ENCODE measurements around the gene WASF2. TPM values are rescaled to one million over a fixed set of nuclear protein-coding genes. Genes with fewer than 3 reads are reported as not detected.

The WASF2 gene
- total RNA-seq, 1 donor from 2014 or later: 35.0 TPM

DNA sequence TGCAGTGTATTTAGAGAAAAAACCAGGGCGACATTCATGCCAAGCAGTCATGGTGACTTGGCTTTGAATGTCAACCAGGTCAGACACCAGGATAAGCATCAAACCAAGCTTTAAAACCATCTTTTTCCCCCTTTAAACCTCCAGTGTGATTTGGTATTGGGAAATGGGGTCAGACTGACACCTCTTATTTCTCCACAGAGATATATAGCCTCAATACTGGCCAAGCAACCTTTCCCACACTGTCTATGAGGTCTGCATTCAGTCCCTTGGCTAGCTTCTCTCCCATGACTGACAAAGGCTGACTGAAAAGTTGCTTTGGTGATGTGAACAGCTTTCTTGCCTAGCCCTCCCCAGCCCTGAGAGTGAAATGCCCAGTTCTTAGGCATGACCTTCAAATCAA is 75.9 kb downstream of the WASF2 start:
- Histone ChIP-seq H3K4me3 (no peak overlapping the region), H3K9ac (no peak overlapping the region), H3K4me1 (peaks cover 27% of the 10 kb centered on the region), H4K20me1 (ENCODE audit: low read depth) (no peaks in the 10 kb centered on the region), H3K27ac (no peak overlapping the region), H3F3A (ENCODE audit: low read depth) (peaks cover 11% of the 10 kb centered on the region), H3K36me3 (peaks cover 12% of the 10 kb centered on the region), H3K27me3 (no peaks in the 10 kb centered on the region), H3K79me2 (ENCODE audit: low read depth) (no peaks in the 10 kb centered on the region), H3K9me3 (ENCODE audit: low read depth) (no peaks in the 10 kb centered on the region), H2AFZ (replicated peaks) (no peak overlapping the region), H3K4me2 (no peak overlapping the region)
- Mint-ChIP-seq H3K4me3 (no peak overlapping the region), H3K9me3 (no peaks in the 10 kb centered on the region), H3K4me1 (peaks cover 23% of the 10 kb centered on the region), H3K36me3 (peaks cover 63% of the 10 kb centered on the region), H3K27ac (no peak overlapping the region), H3K27me3 (ENCODE audit: insufficient read depth, low read depth) (peaks cover 5% of the 10 kb centered on the region)
- TF ChIP-seq EZH2phosphoT487 (IDR thresholded peaks at IDR 0.05) (no peak), EZH2 (IDR thresholded peaks at IDR 0.05) (no peak)
- TF ChIP-seq, protein P1, sequence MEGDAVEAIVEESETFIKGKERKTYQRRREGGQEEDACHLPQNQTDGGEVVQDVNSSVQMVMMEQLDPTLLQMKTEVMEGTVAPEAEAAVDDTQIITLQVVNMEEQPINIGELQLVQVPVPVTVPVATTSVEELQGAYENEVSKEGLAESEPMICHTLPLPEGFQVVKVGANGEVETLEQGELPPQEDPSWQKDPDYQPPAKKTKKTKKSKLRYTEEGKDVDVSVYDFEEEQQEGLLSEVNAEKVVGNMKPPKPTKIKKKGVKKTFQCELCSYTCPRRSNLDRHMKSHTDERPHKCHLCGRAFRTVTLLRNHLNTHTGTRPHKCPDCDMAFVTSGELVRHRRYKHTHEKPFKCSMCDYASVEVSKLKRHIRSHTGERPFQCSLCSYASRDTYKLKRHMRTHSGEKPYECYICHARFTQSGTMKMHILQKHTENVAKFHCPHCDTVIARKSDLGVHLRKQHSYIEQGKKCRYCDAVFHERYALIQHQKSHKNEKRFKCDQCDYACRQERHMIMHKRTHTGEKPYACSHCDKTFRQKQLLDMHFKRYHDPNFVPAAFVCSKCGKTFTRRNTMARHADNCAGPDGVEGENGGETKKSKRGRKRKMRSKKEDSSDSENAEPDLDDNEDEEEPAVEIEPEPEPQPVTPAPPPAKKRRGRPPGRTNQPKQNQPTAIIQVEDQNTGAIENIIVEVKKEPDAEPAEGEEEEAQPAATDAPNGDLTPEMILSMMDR (IDR thresholded peaks at IDR 0.05): no peak
- no peak for DNase-seq (ENCODE audit: low spot score)

DNA sequence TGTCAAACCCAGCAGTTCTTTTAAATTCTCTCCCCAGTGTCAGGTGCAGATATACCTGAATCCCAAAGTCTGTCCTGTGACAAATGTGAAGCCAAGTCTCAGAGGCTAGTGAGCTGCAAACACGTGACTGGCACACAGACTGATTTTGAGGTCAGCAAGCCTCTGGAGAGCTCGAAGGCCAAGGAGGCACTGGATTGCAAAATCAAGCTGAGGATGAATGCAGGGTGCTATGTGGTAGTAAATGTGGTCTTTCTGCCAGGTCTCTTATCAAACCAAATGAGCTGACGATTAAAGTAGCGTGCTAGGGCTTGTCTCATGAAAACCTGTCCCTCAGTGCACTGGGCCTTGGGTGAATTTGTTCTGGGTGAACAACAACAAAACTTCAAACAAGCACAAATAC is 77.0 kb downstream of the WASF2 start:
- no peaks in the 10 kb centered on the region for H3K9me3 Mint-ChIP-seq

DNA sequence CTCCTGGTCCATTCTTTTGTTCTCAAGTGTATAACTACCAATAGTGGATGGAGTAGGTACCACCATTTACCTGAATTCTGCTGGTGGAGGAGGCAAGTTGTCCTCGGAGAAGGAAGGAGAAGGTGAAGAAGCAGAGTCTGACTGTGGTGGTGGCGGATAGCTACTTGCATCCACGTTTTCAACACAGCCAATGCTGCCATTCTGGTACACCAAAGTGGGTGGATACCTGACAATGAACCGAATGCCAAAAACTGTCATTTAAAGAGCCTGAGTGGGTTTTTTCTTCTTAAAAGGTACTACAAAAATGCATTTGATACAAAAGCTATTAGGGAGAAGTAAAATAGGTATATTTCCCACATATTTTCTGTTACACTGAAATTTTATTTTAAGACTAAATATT is 77.5 kb downstream of the WASF2 start:
- H3K9me3 ChIP-seq (ENCODE audit: low read depth): no peaks in the 10 kb centered on the region
- H3K4me1 Mint-ChIP-seq: peaks cover 11% of the 10 kb centered on the region
- no peak overlapping the region for H2AFZ ChIP-seq (replicated peaks)
- peaks cover 21% of the 10 kb centered on the region for H3K4me1 ChIP-seq
- no peak for DNase-seq (ENCODE audit: low spot score)
- TF ChIP-seq, protein P1 (IDR thresholded peaks at IDR 0.05): no peak
- TF ChIP-seq EZH2 (IDR thresholded peaks at IDR 0.05) (no peak), EZH2phosphoT487 (IDR thresholded peaks at IDR 0.05) (no peak)
- no peaks in the 10 kb centered on the region for H4K20me1 ChIP-seq (ENCODE audit: low read depth)
- H3K27me3 Mint-ChIP-seq (ENCODE audit: insufficient read depth, low read depth): peaks cover 5% of the 10 kb centered on the region
- H3K79me2 ChIP-seq (ENCODE audit: low read depth): no peaks in the 10 kb centered on the region
- H3K36me3 Mint-ChIP-seq: peaks cover 68% of the 10 kb centered on the region
- H3F3A ChIP-seq (ENCODE audit: low read depth): peaks cover 21% of the 10 kb centered on the region
- no peaks in the 10 kb centered on the region for H3K9me3 Mint-ChIP-seq
- H3K4me3 ChIP-seq: no peak overlapping the region
- H3K27me3 ChIP-seq: no peaks in the 10 kb centered on the region
- no peak overlapping the region for H3K4me2 ChIP-seq
- no peak overlapping the region for H3K27ac Mint-ChIP-seq
- H3K9ac ChIP-seq: no peak overlapping the region
- H3K4me3 Mint-ChIP-seq: no peak overlapping the region
- H3K36me3 ChIP-seq: peaks cover 12% of the 10 kb centered on the region
- no peak overlapping the region for H3K27ac ChIP-seq

More for the DNA sequence above, 77.0 kb downstream of the WASF2 start:
- DNase-seq (ENCODE audit: low spot score): no peak
- TF ChIP-seq, protein P1 (IDR thresholded peaks at IDR 0.05): no peak
- TF ChIP-seq EZH2 (IDR thresholded peaks at IDR 0.05) (no peak), EZH2phosphoT487 (IDR thresholded peaks at IDR 0.05) (no peak)
- peaks cover 65% of the 10 kb centered on the region for H3K36me3 Mint-ChIP-seq
- no peak overlapping the region for H2AFZ ChIP-seq (replicated peaks)
- no peaks in the 10 kb centered on the region for H3K79me2 ChIP-seq (ENCODE audit: low read depth)
- H4K20me1 ChIP-seq (ENCODE audit: low read depth): no peaks in the 10 kb centered on the region
- H3K4me3 Mint-ChIP-seq: no peak overlapping the region
- peaks cover 12% of the 10 kb centered on the region for H3K36me3 ChIP-seq
- peaks cover 5% of the 10 kb centered on the region for H3K27me3 Mint-ChIP-seq (ENCODE audit: insufficient read depth, low read depth)
- H3K27me3 ChIP-seq: no peaks in the 10 kb centered on the region
- no peak overlapping the region for H3K4me2 ChIP-seq
- H3K4me1 ChIP-seq: peaks cover 18% of the 10 kb centered on the region
- H3K9ac ChIP-seq: no peak overlapping the region
- H3K27ac Mint-ChIP-seq: no peak overlapping the region
- H3K27ac ChIP-seq: peak overlapping the region; percentile 75
- peaks cover 12% of the 10 kb centered on the region for H3K4me1 Mint-ChIP-seq
- peaks cover 17% of the 10 kb centered on the region for H3F3A ChIP-seq (ENCODE audit: low read depth)
- no peak overlapping the region for H3K4me3 ChIP-seq
- no peaks in the 10 kb centered on the region for H3K9me3 ChIP-seq (ENCODE audit: low read depth)

All from neural progenitor cell (in vitro differentiated cells).